Ramos (cell line): ENCODE data around the gene SDCCAG8.

ENCODE experiments used
- in situ Hi-C: fragments of 300-500 bp; cut with MboI; formaldehyde crosslinking; loops from one replicate; pipeline ENCODE4 v1.14.3; 2022; ENCODE audit warnings: low sequenced_read_pairs; ENCODE audit not compliant: unreplicated experiment

SDCCAG8 gene

DNA sequence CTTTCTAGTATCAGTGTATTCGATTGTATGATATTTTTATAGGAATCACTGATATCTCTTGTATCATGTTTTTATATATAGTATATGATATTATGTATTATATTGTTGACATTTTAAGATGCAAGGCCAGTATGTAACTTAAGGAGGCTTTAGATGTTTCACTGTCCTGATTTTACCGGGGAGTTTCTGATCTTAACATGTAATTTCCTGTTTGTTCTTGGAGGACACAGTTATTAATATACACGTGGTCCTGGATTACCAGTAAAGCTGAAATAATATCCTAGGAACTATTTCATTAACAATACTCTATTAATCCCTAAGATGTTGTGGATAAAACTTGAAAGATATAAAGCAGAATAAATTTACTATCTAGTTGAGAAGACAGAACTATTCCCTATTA lies 19.5 kb downstream of the SDCCAG8 start:
- in situ Hi-C loops = no loop called here

DNA sequence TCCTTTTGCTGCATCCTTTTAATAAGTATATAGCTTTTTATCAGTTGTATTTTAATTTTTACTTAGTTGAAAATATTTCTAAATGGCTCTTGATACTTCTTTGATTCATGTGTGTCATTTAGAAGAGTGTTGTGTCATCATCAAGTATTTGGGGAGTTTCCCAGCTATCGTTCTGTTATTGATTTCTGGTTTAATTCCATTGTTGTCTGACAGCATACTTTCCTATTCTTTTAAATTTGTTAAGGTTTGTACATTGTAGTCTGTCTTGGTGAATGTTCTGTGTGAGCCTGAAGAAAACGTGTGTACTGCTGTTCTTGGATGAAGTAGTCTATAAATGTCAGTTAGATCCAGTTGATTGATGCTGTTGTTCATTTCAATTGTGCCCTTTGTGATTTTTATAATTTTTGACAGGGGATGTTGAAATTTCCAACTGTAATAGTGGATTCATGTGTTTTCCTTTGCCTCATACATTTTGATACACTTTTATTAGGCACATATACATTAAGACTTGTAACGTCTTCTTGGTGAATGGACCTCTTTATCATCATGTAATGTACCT lies 24.8 kb downstream of the SDCCAG8 start:
- in situ Hi-C loops = no loop called here

DNA sequence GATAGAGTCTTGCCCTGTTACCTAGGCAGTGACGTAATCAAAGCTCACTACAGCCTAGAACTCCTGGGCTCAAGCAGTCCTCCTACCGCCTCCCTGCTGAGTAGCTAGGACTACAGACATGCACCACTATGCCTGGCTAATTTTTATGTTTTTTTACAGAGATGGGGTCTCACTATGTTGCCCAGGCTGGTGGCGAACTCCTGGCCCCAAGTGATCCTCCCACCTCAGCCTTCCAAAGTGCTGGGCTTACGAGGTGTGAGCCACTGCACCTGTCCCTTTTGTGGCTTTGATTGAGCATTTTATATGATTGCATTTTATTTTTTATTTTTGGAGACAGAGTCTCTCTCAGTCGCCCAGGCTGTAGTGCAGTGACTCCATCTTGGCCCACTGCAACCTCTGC lies 25.8 kb downstream of the SDCCAG8 start:
- in situ Hi-C loops = no loop called here

DNA sequence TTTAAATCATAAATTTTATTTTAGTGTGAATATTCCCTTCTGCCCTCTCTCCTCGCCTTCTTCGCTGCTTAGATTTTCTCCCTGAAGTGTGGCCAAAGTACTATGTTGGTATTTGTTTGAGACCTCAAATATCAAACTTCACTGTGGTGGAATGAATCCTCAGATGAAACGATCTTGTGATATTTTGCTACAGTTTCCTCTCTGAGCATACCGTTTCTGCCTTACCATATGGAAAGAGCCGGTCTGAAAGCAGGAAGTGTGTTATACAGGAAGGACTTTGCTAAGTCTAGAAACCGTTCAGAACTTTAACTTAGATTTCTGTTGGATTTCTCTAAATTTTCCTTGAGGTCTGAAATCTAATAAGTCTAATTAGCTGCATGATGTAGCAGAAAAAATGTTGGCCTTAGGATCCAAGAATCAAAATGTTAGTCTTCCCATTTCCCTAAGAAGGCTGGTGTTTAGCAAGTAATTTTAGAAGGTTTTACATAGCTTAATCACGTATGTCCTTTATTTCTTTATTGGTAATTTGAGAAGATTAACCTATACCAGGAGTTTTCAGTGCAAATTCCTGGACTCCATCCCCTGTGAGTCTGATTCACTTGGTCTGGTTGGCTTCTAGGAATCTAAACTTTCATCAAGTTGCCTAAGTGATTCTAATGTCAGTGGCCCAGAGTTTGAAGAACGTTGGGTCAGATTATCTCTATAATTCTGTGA lies 30.7 kb downstream of the SDCCAG8 start:
- in situ Hi-C loops = no loop called here

DNA sequence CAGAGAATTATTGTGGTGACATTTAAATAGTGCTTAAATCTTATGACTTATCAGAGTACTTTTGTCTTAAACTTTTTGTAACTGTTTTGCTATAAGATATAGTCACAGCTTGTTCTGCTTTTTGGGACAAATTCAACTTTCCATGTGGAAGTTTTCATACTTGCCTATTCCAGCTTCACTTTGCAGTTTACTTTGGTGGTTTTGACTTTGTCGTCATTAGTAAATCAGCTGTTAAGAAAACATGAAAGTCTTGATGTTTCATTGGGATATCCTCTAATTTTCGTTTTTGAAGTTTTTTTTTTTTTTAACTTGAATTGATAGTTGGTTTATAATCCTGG lies 31.3 kb downstream of the SDCCAG8 start:
- in situ Hi-C loops = no loop called here

DNA sequence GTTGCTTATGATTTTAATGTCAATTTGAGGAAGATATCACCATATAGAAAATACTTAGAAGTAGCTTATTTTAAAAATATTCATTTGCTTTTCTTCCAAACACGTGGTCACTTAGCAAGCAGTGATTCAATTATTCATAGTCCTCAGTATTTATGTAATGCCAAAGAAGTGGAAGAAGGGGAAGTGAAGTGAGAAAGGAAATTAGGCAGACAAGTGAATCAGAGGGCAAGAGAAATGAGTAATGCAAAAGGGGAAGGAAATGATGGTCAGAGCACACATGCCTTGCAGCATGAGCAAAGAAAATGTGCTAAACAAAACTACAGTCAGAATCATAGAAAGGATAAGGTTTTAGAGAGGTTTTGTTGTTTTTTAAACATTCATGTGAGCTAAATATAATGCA lies 31.8 kb downstream of the SDCCAG8 start:
- in situ Hi-C loops = no loop called here

DNA sequence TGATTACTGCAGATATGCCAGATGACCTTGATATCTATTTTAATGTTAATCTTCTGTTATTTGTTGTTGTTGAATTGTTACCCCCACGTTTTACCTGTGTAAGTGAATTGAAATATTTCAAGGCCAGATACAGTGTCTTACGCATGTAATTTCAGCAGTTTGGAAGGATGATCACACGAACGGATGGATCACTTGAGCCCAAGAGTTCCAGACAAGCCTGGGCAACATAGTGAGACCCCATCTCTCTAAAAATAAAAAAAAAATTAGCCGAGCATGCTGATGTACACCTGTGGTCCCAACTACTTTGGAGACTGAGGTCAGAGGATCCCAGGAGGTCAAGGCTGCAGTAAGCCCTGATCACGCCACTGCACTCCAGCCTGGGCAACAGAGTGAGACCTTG lies 32.2 kb downstream of the SDCCAG8 start:
- in situ Hi-C loops = no loop called here

DNA sequence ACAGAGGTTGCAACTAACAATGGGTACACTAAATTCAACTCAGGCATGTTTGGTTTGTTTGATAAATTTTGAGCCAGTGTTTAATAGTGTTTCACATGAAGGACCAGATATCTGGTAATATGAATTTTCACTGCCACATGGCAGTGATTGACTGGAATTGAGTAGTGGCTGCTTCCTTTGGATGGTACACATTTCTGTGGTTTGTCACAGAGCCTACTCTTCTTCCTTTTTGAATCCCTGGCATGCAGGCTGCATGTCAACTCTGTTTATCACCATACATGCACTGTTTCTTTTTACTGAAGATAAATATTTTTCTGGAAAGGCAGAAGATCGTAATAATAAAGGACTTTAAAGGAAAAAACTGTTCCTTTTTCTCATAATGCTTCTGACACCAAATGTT lies 35.5 kb downstream of the SDCCAG8 start:
- in situ Hi-C loops = no loop called here

DNA sequence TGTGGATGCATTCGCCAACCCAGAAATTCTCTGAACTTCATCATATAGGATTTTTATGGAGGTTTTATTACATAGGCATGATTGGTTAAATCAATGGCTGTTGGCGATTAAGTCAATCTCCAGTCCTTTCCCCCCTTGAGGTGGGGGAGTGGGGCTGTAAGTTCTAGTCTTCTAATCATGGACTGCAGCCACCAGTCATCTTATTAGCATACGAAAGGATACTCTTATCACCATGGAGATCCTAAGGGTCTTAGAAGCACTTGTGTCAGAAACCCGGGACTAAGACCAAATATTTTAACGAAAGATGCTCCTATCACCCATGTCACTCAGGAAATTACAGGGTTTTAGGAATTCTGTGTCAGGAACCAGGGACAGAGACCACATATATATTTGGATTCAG lies 36.3 kb downstream of the SDCCAG8 start:
- in situ Hi-C loops = no loop called here

DNA sequence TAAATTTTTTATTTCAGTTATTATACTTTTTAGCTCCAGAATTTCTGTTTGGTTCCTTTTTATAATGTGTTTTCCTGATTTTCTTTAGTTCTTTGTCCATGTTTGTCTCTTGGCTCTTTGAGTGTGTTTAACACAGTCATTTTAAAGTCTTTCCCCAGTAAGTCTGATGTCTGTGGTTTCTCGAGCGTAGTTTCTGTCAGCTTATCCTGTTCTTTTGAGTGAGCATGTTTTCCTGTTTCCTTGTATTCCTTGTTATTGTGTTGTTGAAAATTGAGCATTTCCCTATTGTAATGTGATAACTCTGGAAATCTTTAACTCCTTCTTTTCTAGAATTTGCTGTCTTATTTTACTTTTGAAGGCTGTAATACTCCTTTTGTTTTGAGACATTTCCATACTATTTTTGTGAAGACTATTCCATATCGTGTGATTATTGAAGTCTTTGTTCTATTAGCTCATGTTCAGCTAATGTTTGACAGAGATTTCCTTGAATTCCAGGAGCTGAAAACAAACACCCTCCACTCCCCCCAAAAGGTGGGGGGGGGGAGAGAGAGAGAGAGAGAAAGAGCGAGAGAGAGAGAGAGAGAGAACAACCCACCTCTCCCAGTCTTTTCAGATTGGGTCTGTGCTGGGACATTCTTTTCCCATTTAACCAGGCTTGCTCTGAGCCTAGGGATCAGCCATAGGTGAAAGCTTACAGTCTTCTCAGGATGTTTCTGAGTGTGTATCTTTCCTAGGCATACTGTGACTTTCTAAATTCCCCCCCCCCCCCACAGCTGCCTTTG lies 38.3 kb downstream of the SDCCAG8 start:
- in situ Hi-C loops = no loop called here

DNA sequence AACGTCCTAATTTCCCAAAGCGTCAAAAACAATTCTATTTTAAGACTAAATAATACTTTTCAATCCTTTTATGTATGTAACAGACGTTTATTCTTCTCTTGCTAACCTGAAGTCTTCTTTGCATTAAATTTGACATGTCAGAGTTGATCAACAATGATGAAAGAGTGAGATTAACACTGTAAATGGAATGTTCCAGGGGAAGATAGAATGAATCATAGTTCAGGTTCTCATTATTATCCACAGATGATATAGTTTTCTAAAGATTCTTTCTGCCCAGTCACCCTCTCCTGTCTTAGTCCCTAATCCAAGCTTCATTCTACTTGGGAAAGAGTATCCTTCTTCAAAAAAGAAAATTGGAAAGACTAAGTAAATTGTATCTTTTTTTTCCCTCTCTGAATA lies 38.9 kb downstream of the SDCCAG8 start:
- in situ Hi-C loops = no loop called here

DNA sequence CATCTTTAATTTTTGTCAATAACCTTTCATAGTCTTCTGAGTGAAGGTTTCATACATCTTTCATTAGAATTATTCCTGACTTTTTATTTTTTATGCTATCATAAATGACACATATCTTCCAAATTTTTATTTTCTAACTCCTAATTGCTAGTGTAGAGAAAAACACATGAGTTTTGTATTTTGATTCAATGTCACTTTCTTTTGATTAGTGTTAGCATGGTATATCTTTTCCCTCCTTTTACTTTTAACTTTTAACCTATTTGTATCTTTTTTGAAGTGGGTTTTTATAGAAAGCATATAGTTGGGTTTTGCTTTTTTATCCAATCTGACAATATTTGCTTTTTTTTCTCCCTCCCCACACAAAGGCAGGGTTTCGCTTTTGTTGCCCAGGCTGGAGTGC lies 43.2 kb downstream of the SDCCAG8 start:
- in situ Hi-C loops = no loop called here

DNA sequence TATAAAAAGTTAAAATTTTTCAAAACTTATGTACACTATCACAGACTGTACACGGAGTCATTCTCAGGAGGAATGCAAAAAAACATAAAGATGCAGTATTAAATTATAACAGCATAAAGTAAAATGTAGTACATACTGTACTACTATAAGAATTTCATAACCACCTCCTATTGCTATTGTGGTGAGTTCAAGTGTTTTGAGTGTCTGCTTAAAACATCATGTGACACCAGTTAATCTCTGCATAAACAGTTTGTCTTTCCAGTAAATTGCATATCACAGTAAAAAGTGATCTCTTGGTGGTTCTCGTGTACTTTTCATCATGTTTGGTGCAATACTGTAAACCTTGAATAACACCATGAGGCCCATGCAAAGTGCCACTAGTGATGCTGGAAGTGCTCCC lies 45.2 kb downstream of the SDCCAG8 start:
- in situ Hi-C loops = loop anchor here (25.0 kb wide), 1 partner anchor 839 kb away; no protein-coding TSS in a partner anchor

DNA sequence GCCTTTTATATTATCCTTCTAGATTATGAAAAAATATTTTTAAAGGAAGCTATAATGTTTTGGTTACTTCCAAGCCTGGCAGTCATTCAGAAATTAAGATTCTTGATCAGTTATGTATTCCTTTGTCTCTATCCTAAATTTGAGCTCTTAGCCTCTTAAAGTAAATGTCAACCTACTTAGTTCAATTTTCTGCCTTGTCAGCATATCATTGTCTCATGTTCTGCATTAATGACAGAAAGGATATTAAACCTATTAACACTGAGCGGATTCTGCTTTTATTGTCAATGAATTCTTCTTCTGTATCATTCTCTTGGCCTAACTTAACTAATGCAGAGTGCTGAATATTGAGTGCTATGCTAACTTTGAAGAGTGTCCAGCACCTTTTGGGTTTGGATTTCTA lies 56.0 kb downstream of the SDCCAG8 start:
- in situ Hi-C loops = loop anchor here (25.0 kb wide), 1 partner anchor 850 kb away; no protein-coding TSS in a partner anchor

DNA sequence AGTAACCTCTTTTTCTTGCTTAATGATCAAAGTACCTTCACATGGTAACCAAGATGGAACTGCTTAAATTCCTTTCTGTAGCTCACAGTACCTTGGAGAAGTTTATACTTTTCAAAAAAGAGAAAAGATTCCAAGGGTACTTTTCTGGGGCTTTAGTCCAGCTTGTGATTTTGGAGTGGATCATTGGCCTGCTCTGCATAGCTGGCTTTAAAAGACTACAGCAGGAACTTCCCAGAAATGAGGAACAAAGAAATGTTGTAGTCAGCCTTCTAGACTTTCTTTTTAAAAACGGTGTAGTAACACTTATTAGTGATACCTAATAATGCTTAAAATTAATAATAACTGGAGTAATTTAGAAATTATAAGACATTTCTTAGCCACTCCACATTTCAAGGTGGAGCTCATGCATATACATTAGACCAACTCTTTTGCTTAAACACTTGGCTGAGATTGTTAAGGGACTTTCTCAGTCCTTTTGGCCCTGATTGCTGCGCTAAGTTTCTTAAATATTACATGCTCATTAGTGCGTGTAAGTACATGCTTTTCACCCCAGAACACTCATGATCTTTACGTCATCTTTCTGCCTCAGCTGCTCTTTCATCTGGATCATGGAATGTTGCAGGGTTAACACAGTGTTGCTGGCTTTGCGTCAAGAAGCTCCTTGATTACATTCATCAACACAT lies 57.3 kb downstream of the SDCCAG8 start:
- in situ Hi-C loops = loop anchor here (25.0 kb wide), 1 partner anchor 851 kb away; no protein-coding TSS in a partner anchor

DNA sequence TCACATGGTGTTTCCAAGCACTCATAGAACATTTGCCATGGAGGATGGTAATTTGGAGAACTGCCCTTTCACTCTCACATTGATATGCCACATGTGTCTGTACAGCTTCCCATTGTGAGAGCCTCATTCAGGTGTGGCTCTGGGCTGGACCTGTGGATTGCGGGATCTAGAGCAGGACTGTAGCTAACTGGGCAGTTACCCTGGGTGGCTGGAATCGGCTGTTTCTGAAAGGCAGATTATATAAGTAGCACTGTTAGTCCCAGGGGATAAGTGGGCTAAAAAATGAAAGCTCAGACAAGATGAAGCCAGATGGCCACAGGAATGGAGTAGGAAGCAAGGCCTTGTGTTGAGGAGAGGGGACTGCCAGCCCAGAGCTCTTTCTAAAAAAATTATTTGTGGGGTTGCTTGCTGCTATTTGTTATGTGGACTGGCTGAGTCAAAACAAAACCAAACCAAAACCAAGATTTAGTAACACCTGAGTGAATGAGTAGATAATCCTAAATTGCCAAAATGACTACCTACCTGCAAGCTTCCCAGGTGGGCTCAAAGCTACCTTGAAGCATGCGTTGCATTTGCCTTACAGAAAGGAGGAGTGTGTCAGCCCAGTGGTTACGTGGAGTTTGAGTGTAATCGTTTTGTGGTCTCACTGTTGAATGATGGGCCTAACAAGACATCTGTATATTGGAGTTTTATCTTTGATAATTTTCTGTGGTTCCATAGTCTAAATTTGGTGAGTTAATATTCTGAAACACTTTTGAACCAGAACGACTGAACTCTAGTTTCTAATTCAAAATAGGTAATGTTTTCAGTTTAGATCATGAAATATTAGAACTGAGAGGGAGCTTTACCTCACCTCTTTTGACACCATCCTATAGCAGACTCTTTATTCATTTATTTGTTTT lies 58.0 kb downstream of the SDCCAG8 start:
- in situ Hi-C loops = loop anchor here (25.0 kb wide), 1 partner anchor 852 kb away; no protein-coding TSS in a partner anchor

DNA sequence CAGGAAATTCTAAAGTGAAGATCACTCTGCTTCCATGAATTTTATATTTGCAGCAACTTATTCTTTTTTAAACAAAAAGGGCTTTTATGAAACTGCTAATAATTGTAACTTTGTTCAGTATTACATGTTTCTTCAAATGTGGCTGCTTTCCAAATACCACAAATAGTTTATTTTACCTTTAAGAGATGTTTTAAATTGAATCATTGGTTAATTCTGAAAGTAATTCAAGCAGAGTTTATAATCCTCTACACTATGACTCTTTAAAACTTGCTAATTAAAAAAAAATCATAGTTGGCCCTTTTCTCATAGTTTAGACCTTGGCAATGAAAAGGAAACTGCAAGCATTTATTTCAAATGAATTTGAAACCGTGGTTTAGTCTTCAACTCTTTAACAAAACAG lies 59.6 kb downstream of the SDCCAG8 start:
- in situ Hi-C loops = loop anchor here (25.0 kb wide), 1 partner anchor 853 kb away; no protein-coding TSS in a partner anchor

DNA sequence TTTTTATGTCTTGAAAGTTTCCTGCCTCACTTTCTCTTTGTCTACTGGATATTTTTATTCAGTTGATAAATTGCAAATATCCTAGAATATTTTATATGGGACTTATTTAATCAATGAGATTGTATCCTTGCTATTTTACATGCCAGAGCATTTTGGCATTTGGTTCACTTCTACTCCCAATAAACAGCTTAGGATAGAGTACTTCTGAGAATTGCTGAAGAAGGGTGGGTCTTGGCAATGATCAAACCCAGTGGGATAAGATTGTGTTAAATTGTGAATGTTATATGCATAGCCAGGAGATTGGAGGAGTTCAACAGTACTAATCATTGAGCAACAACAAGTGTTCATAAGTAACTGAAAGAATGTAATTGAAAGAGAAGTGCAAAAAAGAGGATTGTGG lies 60.1 kb downstream of the SDCCAG8 start:
- in situ Hi-C loops = loop anchor here (25.0 kb wide), 1 partner anchor 854 kb away; no protein-coding TSS in a partner anchor

DNA sequence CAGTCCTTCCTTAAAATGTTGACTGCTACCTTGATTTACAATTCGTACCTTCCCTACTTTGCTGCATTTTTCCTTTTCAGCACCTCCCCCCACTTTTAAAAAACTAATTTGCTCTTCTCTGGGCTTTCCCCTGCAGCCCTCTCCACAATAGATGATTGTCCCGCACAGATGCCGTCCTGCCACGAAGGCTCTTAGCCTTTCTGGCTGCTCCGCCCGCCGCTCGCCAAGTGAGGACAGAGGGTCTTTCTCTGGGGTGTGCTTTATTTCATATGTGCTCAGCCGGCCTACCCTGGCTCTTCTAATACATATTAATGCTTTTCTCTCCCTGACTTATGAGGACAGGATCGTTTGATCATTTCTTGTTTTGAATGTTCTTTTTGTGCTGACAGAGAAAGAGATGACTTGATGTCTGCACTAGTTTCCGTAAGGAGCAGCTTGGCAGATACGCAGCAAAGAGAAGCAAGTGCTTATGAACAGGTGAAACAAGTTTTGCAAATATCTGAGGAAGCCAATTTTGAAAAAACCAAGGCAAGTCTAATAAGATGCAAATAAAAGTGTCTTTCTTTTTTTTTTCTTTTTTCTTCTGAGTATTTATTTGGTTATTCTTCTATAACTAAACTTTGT lies 60.6 kb downstream of the SDCCAG8 start:
- in situ Hi-C loops = loop anchor here (25.0 kb wide), 1 partner anchor 854 kb away; no protein-coding TSS in a partner anchor
